K562 (cell line): ENCODE results near the gene ZNF618. TPM values are rescaled to one million over a fixed set of nuclear protein-coding genes. Genes with fewer than 3 reads are reported as not detected.

ENCODE experiments used
- ATAC-seq: fragments of 200-7000 bp; cut with Tn5 transposase; 3 replicates; pipeline ENCODE4 v1.9.1; 2020; ENCODE audit warnings: moderate library complexity
- BruUV-seq: library from RNA; stranded (reverse); fragments of 400-500 nt; replicated peaks from 2 replicates; lab custom pipeline; 2021; lab: Mats Ljungman, UMichigan
- CTCF ChIA-PET: fragments of 300-600 bp; formaldehyde crosslinking; extraction: SDS; loops from one replicate; lab custom pipeline; 2021; ENCODE audit warnings: low intra/inter-chr PET ratio; lab: Yijun Ruan, JAX
- POLR2A ChIA-PET: fragments of 300-600, 350-650 bp; sonication (Branson Sonifier 250); formaldehyde crosslinking; extraction: SDS; loops from one replicate; lab custom pipeline; 2021; ENCODE audit warnings: antibody characterized with exemption, inconsistent platforms; lab: Yijun Ruan, JAX
- DNase-seq, 4 experiments: peaks; one replicate each; pipeline versions ENCODE4 v3.0.0 to v3.0.0-alpha.2; 2011 to 2018; ENCODE audit warnings: low spot score in 3 of 4, mixed read lengths in 3 of 4; ENCODE audit errors: extremely low read depth in 1 of 4
- FAIRE-seq: peaks from 2 replicates; lab custom pipeline; 2011; peaks lifted over from hg19 to GRCh38; lab: Jason Lieb, UNC
- H2AFZ ChIP-seq: 2 replicates; pipeline ENCODE4 v1.6.0; 2011; ENCODE audit warnings: low read depth, low read length, control low read depth, inconsistent platforms
- H3K27ac ChIP-seq: fragments of 200-600 bp; 3 replicates; pipeline ENCODE4 v1.8.0; 2011; ENCODE audit warnings: low read depth, mild to moderate bottlenecking, control low read depth, inconsistent platforms, low read length, moderate library complexity, mixed read lengths; ENCODE audit errors: extremely low read depth
- H3K27me3 ChIP-seq, 2 experiments: fragments of 300-600 bp in 1 of 2; 2 replicates in 1 of 2; 3 replicates in 1 of 2; pipeline versions ENCODE4 v1.6.0 to v1.8.0; 2011; ENCODE audit warnings: inconsistent platforms in 2 of 2, low read length in 2 of 2, mild to moderate bottlenecking in 1 of 2, mixed read lengths in 1 of 2, moderate library complexity in 1 of 2; ENCODE audit not compliant: control insufficient read depth in 2 of 2, insufficient read depth in 2 of 2
- H3K36me3 ChIP-seq: fragments of 300-600 bp; 3 replicates; pipeline ENCODE4 v1.8.0; 2011; ENCODE audit warnings: mild to moderate bottlenecking, low read length, inconsistent platforms; ENCODE audit not compliant: control insufficient read depth, insufficient read depth
- H3K4me1 ChIP-seq, 2 experiments: fragments of 200-600 bp in 1 of 2; replicated peaks in 1 of 2; 2 replicates in 1 of 2; 3 replicates in 1 of 2; pipeline versions ENCODE4 v1.5.1 to v1.8.0; 2011; ENCODE audit warnings: inconsistent platforms in 2 of 2, low read length in 2 of 2, mild to moderate bottlenecking in 1 of 2, mixed read lengths in 1 of 2, moderate library complexity in 1 of 2; ENCODE audit not compliant: control insufficient read depth in 2 of 2, insufficient read depth in 2 of 2
- H3K4me2 ChIP-seq: 2 replicates; pipeline ENCODE4 v1.6.1; 2011; ENCODE audit warnings: low read length, control low read depth, inconsistent platforms, mixed read lengths; ENCODE audit not compliant: insufficient read depth
- H3K4me3 ChIP-seq: fragments of 200-600 bp; sonication (generic), shearing (Covaris generic); 2 replicates; pipeline ENCODE4 v1.5.1; 2016; ENCODE audit warnings: control low read depth, inconsistent platforms
- H3K79me2 ChIP-seq: fragments of 200-600 bp; 3 replicates; pipeline ENCODE4 v1.8.0; 2011; ENCODE audit warnings: low read length, inconsistent platforms; ENCODE audit not compliant: control insufficient read depth, insufficient read depth
- H3K9ac ChIP-seq, 2 experiments: 2 replicates each; pipeline versions ENCODE4 v1.6.0 to v1.6.1; 2011; ENCODE audit warnings: low read depth in 2 of 2, low read length in 2 of 2, control low read depth in 1 of 2, inconsistent platforms in 1 of 2, mild to moderate bottlenecking in 1 of 2, mixed read lengths in 1 of 2; ENCODE audit not compliant: insufficient read depth in 1 of 2
- H3K9me1 ChIP-seq: one replicate; pipeline ENCODE4 v1.6.0; 2011; ENCODE audit warnings: inconsistent platforms, mild to moderate bottlenecking, low read length, moderate library complexity; ENCODE audit not compliant: control insufficient read depth, insufficient read depth
- H3K9me3 ChIP-seq: replicated peaks from 2 replicates; pipeline ENCODE4 v1.5.1; 2011; ENCODE audit warnings: low read depth, low read length, inconsistent platforms; ENCODE audit not compliant: control insufficient read depth, insufficient read depth
- H4K20me1 ChIP-seq: replicated peaks from 2 replicates; pipeline ENCODE4 v1.6.1; 2011; ENCODE audit warnings: low read length, inconsistent platforms, mixed read lengths; ENCODE audit not compliant: control insufficient read depth, insufficient read depth
- CTBP1 ChIP-seq: fragments of 450-650 bp; IDR thresholded peaks from 2 replicates; pipeline ENCODE4 v1.6.1; 2016; ENCODE audit warnings: borderline replicate concordance
- KDM4B ChIP-seq, 2 experiments: fragments of 450-650 bp in 1 of 2; sonication (generic) in 1 of 2; IDR thresholded peaks; 2 replicates each; pipeline ENCODE4 v1.6.1; 2016 to 2017; ENCODE audit warnings: borderline replicate concordance in 2 of 2, antibody characterized with exemption in 1 of 2, low read depth in 1 of 2, mild to moderate bottlenecking in 1 of 2
- PPARD ChIP-seq: fragments of 250-450 bp; sonication (Bioruptor Pico); IDR thresholded peaks from 2 replicates; pipeline ENCODE4 v1.8.0; 2022; ENCODE audit warnings: inconsistent platforms, mild to moderate bottlenecking, moderate library complexity
- SUPT5H ChIP-seq: fragments of 450-650 bp; IDR thresholded peaks from 2 replicates; pipeline ENCODE4 v1.6.1; 2016
- WHSC1 ChIP-seq: IDR thresholded peaks from one replicate; pipeline ENCODE4 v1.6.1; 2012; ENCODE audit warnings: low read length, control low read depth, inconsistent platforms
- ZKSCAN8 ChIP-seq: fragments of 200-800 bp; sonication (Bioruptor generic); IDR thresholded peaks from 2 replicates; pipeline ENCODE4 v1.6.1; 2016; ENCODE audit warnings: missing genetic modification characterization, missing compliant biosample characterization
- ZNF707 ChIP-seq: fragments of 250-450 bp; sonication (Bioruptor Pico); conservative IDR thresholded peaks from 2 replicates; pipeline ENCODE4 v1.8.0; 2022; ENCODE audit warnings: inconsistent platforms, mild to moderate bottlenecking, moderate library complexity
- WGBS: fragments of 100-300 bp; shearing (Covaris generic); methylation state at CpG from one replicate; pipeline ENCODE4 v1.1.6; 2016; ENCODE audit warnings: low coverage, mixed read lengths; ENCODE audit not compliant: insufficient coverage; ENCODE audit errors: missing lambda C conversion rate; 5-methylcytosine and 5-hydroxymethylcytosine counted together
- in situ Hi-C: fragments of 300-500 bp; cut with MboI; formaldehyde crosslinking; loops from 4 replicates; pipeline ENCODE4 v1.15.0; 2018; ENCODE audit warnings: inconsistent platforms, mixed read lengths
- intact Hi-C: fragments of 100-400 bp; cut with micrococcal nuclease; formaldehyde crosslinking; loops from 2 replicates; pipeline ENCODE4 v1.14.2; 2022
- polyA plus RNA-seq, 8 experiments: library from polyadenylated mRNA; depleted of rRNA in 4 of 8; stranded (reverse) in 5 of 8; unstranded in 3 of 8; fragments of >200 nt; fragmentation: Nextera tagmentation in 2 of 8; fragmentation: Illumina TruSeq in 1 of 8; extraction: Ambion mirVana in 2 of 8; extraction: Trizol in 1 of 8; gene quantifications; 2 replicates each; pipeline versions ENCODE4 v1.2.1 to v1.2.3, GENCODE V29; 2011 to 2014; ENCODE audit warnings: inconsistent platforms in 1 of 8, missing spikeins in 1 of 8
- total RNA-seq, 7 experiments: library from RNA; depleted of rRNA in 6 of 7; stranded (reverse); fragments of >200 nt in 6 of 7; fragmentation: Illumina TruSeq in 2 of 7; extraction: Trizol in 2 of 7; gene quantifications; 2 replicates each; pipeline versions ENCODE4 v1.2.1 to v1.2.3, GENCODE V29; 2011 to 2021; ENCODE audit warnings: low replicate concordance in 1 of 7

The ZNF618 gene
- total and polyA plus RNA-seq, 9 of the 15 experiments (the other 6 are each of a cell fraction or from before 2014, with no cell fraction given): 0.08 to 13.7 (median 3.4) TPM

GRCh38 chr9:114008667-114009410, 132.7 kb downstream of the ZNF618 start (continued):
- TF ChIP-seq SUPT5H: no peak
- TF ChIP-seq PPARD: no peak
- TF ChIP-seq WHSC1: no peak
- no peak for TF ChIP-seq ZNF707
- no peak for TF ChIP-seq ZKSCAN8 (CRISPR knock-in tag)
- TF ChIP-seq CTBP1: no peak

GRCh38 chr9:114011313-114011712, 135.2 kb downstream of the ZNF618 start:
- POLR2A ChIA-PET: no interaction called here
- no peak for ATAC-seq
- Histone ChIP-seq H3K79me2 (no peaks in the 10 kb centered on the region), H3K9me1 (no peaks in the 10 kb centered on the region), H4K20me1 (no peaks in the 10 kb centered on the region), H3K9ac (no peak overlapping the region), H3K4me3 (no peak overlapping the region), H2AFZ (no peak overlapping the region), H3K27me3 (no peaks in the 10 kb centered on the region), H3K4me1 (no peaks in the 10 kb centered on the region), H3K27ac (no peak overlapping the region), H3K4me2 (no peak overlapping the region), H3K36me3 (no peaks in the 10 kb centered on the region), H3K9me3 (no peaks in the 10 kb centered on the region)
- no TSS peak for BruUV-seq
- in situ Hi-C loops (no loop called here), intact Hi-C loops (no loop called here)
- TF ChIP-seq KDM4B (IDR thresholded peaks at IDR 0.05; ENCODE audit: borderline replicate concordance in 2 of 2, low read depth in 1 of 2): no peak
- 37% methylated on average over 9 of the region's 9 CpGs for WGBS
- FAIRE-seq: no peak
- DNase-seq: no peak
- CTCF ChIA-PET: no interaction called here
